Measurements from ENCODE around the gene BANK1. TPM values are rescaled to one million over a fixed set of nuclear protein-coding genes. Genes with fewer than 3 reads are reported as not detected.
A peak's percentile ranks its signal among the peaks of the same experiment; 100 is the strongest.

BANK1 gene
- total RNA-seq, 1 experiment from 2014 or later: 3.3 TPM

- Histone ChIP-seq H3K27me3 (ENCODE audit: control insufficient read depth, insufficient read depth, low read length) (no peaks in the 10 kb centered on the region), H3K36me3 (ENCODE audit: control insufficient read depth, insufficient read depth, low read length) (no peaks in the 10 kb centered on the region), H3K27ac (ENCODE audit: low read length) (peak overlapping the region; percentile 85), H3K4me1 (ENCODE audit: control insufficient read depth, insufficient read depth, low read length) (peaks cover 4% of the 10 kb centered on the region), H3K4me3 (ENCODE audit: low read depth in 2 of 2, low read length in 2 of 2) (no peak overlapping the region), H3K9me3 (ENCODE audit: control insufficient read depth, insufficient read depth, low read depth, low read length) (0 out of 2 replicates have a peak, but pooled peaks cover 3% of the 10 kb centered on the region)
- intact Hi-C loops (cut with micrococcal nuclease; ENCODE audit: unreplicated experiment): no loop called here
- ATAC-seq: peak; percentile 94
- ChIA-PET POLR2A (no interaction called here), CTCF (no interaction called here)
- no peak for TF ChIP-seq SIN3A (IDR thresholded peaks at IDR 0.05; ENCODE audit: borderline replicate concordance, insufficient read depth, low read depth, low read length)
- no peak for TF ChIP-seq REST (IDR thresholded peaks at IDR 0.05; ENCODE audit: insufficient read depth in 1 of 2, low read depth in 2 of 2, low read length in 1 of 2)
- peak; percentile 71 for TF ChIP-seq TCF7L2 (IDR thresholded peaks at IDR 0.05; ENCODE audit: low read depth, low read length)
- no peak; the same call in 1 of the 2 replicates for TF ChIP-seq POLR2AphosphoS5 (IDR thresholded peaks at IDR 0.05; ENCODE audit: low read depth, low read length)
- in situ Hi-C loops (cut with HindIII; ENCODE audit: low pct_unique_long_range_greater_than_20kb, low sequenced_read_pairs): no loop called here
- peak; percentile 69 for DNase-seq (ENCODE audit: low read depth, low spot score)
- BruUV-seq (replicated peaks): no TSS peak
These were observed 75.1 kb downstream of the BANK1 start for GRCh38 chr4:101865501-101866062.

GRCh38 chr4:101870874-101871273, 80.3 kb downstream of the BANK1 start:
- in situ Hi-C loops (cut with HindIII; ENCODE audit: low pct_unique_long_range_greater_than_20kb, low sequenced_read_pairs) (no loop called here), intact Hi-C loops (cut with micrococcal nuclease; ENCODE audit: unreplicated experiment) (no loop called here)
- Histone ChIP-seq H3K4me3 (ENCODE audit: low read depth in 2 of 2, low read length in 2 of 2) (no peak overlapping the region), H3K9me3 (ENCODE audit: control insufficient read depth, insufficient read depth, low read depth, low read length) (0 out of 2 replicates have a peak, but pooled peaks cover 3% of the 10 kb centered on the region), H3K27ac (ENCODE audit: low read length) (no peak overlapping the region; the same call in 1 of the 2 replicates), H3K36me3 (ENCODE audit: control insufficient read depth, insufficient read depth, low read length) (no peaks in the 10 kb centered on the region), H3K4me1 (ENCODE audit: control insufficient read depth, insufficient read depth, low read length) (no peaks in the 10 kb centered on the region), H3K27me3 (ENCODE audit: control insufficient read depth, insufficient read depth, low read length) (no peaks in the 10 kb centered on the region)
- TF ChIP-seq SIN3A (IDR thresholded peaks at IDR 0.05; ENCODE audit: borderline replicate concordance, insufficient read depth, low read depth, low read length) (no peak), CTCF (IDR thresholded peaks at IDR 0.05) (no peak), POLR2AphosphoS5 (IDR thresholded peaks at IDR 0.05; ENCODE audit: low read depth, low read length) (no peak), TCF7L2 (IDR thresholded peaks at IDR 0.05; ENCODE audit: low read depth, low read length) (no peak), REST (IDR thresholded peaks at IDR 0.05; ENCODE audit: insufficient read depth in 1 of 2, low read depth in 2 of 2, low read length in 1 of 2) (no peak)
- ChIA-PET POLR2A (interaction anchor here (0.7 kb wide), 1 partner anchor 250 kb away, joined by 4 read pairs; no protein-coding TSS in a partner anchor), CTCF (no interaction called here)
- no peak for ATAC-seq
- BruUV-seq (replicated peaks): no TSS peak
- no peak for DNase-seq (ENCODE audit: low read depth, low spot score)

All from Panc1 (cell line).